DMS53 treated with DMSO at 0.1 percent for 48 hours (cell line): Measurements from ENCODE around the gene SLC22A31.

Experiments
- DNase-seq: peaks from one replicate; lab custom pipeline; 2025; ENCODE audit not compliant: unreplicated experiment; lab: John Stamatoyannopoulos, UW

Gene SLC22A31

GRCh38 chr16:89179656-89180315 lies 20.6 kb downstream of the SLC22A31 start:
- DNase-seq: no peak

GRCh38 chr16:89179148-89179484 lies 21.2 kb downstream of the SLC22A31 start:
- DNase-seq: no peak

GRCh38 chr16:89178453-89179147 lies 21.7 kb downstream of the SLC22A31 start:
- DNase-seq: no peak

GRCh38 chr16:89177501-89177900 lies 22.8 kb downstream of the SLC22A31 start:
- no peak for DNase-seq

GRCh38 chr16:89176717-89177116 lies 23.6 kb downstream of the SLC22A31 start:
- no peak for DNase-seq

GRCh38 chr16:89176147-89176690 lies 24.1 kb downstream of the SLC22A31 start:
- no peak for DNase-seq

GRCh38 chr16:89175280-89176146 lies 24.8 kb downstream of the SLC22A31 start:
- no peak for DNase-seq

- no peak for DNase-seq
Observed at GRCh38 chr16:89174877-89175276, 25.5 kb downstream of the SLC22A31 start.

GRCh38 chr16:89174055-89174827 lies 26.1 kb downstream of the SLC22A31 start:
- no peak for DNase-seq

GRCh38 chr16:89173174-89173921 lies 27.0 kb downstream of the SLC22A31 start:
- no peak for DNase-seq

- no peak for DNase-seq
Observed at GRCh38 chr16:89172528-89173173, 27.7 kb downstream of the SLC22A31 start.

- no peak for DNase-seq
Observed at GRCh38 chr16:89172171-89172527, 28.2 kb downstream of the SLC22A31 start.

- DNase-seq: peak; percentile 68
Observed at GRCh38 chr16:89171216-89172170, 28.8 kb downstream of the SLC22A31 start, which contains the start of gene CDH15. Gene CDH15 (plus strand): TSS chr16:89171748. CDS start chr16:89171832, 84 bp downstream.

- DNase-seq: peak; percentile 58
Observed at GRCh38 chr16:89170346-89171215, 29.8 kb downstream of the SLC22A31 start.

GRCh38 chr16:89169778-89170177 lies 30.6 kb downstream of the SLC22A31 start:
- no peak for DNase-seq

- no peak for DNase-seq
Observed at GRCh38 chr16:89168381-89169189, 31.8 kb downstream of the SLC22A31 start.
